K562 (cell line): ENCODE measurements around the gene AKAP7. TPM values are rescaled to one million over a fixed set of nuclear protein-coding genes. Genes with fewer than 3 reads are reported as not detected.

Source experiments
- ATAC-seq: fragments of 200-7000 bp; cut with Tn5 transposase; 3 replicates; pipeline ENCODE4 v1.9.1; 2020; ENCODE audit warnings: moderate library complexity
- BruUV-seq: library from RNA; stranded (reverse); fragments of 400-500 nt; replicated peaks from 2 replicates; lab custom pipeline; 2021; lab: Mats Ljungman, UMichigan
- CTCF ChIA-PET: fragments of 300-600 bp; formaldehyde crosslinking; extraction: SDS; loops from one replicate; lab custom pipeline; 2021; ENCODE audit warnings: low intra/inter-chr PET ratio; lab: Yijun Ruan, JAX
- POLR2A ChIA-PET: fragments of 300-600, 350-650 bp; sonication (Branson Sonifier 250); formaldehyde crosslinking; extraction: SDS; loops from one replicate; lab custom pipeline; 2021; ENCODE audit warnings: antibody characterized with exemption, inconsistent platforms; lab: Yijun Ruan, JAX
- DNase-seq, 4 experiments: peaks; one replicate each; pipeline versions ENCODE4 v3.0.0 to v3.0.0-alpha.2; 2011 to 2018; ENCODE audit warnings: low spot score in 3 of 4, mixed read lengths in 3 of 4; ENCODE audit errors: extremely low read depth in 1 of 4
- FAIRE-seq: peaks from 2 replicates; lab custom pipeline; 2011; peaks lifted over from hg19 to GRCh38; lab: Jason Lieb, UNC
- H2AFZ ChIP-seq: 2 replicates; pipeline ENCODE4 v1.6.0; 2011; ENCODE audit warnings: low read depth, low read length, control low read depth, inconsistent platforms
- H3K27ac ChIP-seq: fragments of 200-600 bp; 3 replicates; pipeline ENCODE4 v1.8.0; 2011; ENCODE audit warnings: low read depth, mild to moderate bottlenecking, control low read depth, inconsistent platforms, low read length, moderate library complexity, mixed read lengths; ENCODE audit errors: extremely low read depth
- H3K27me3 ChIP-seq, 2 experiments: fragments of 300-600 bp in 1 of 2; 2 replicates in 1 of 2; 3 replicates in 1 of 2; pipeline versions ENCODE4 v1.6.0 to v1.8.0; 2011; ENCODE audit warnings: inconsistent platforms in 2 of 2, low read length in 2 of 2, mild to moderate bottlenecking in 1 of 2, mixed read lengths in 1 of 2, moderate library complexity in 1 of 2; ENCODE audit not compliant: control insufficient read depth in 2 of 2, insufficient read depth in 2 of 2
- H3K36me3 ChIP-seq: fragments of 300-600 bp; 3 replicates; pipeline ENCODE4 v1.8.0; 2011; ENCODE audit warnings: mild to moderate bottlenecking, low read length, inconsistent platforms; ENCODE audit not compliant: control insufficient read depth, insufficient read depth
- H3K4me1 ChIP-seq, 2 experiments: fragments of 200-600 bp in 1 of 2; replicated peaks in 1 of 2; 2 replicates in 1 of 2; 3 replicates in 1 of 2; pipeline versions ENCODE4 v1.5.1 to v1.8.0; 2011; ENCODE audit warnings: inconsistent platforms in 2 of 2, low read length in 2 of 2, mild to moderate bottlenecking in 1 of 2, mixed read lengths in 1 of 2, moderate library complexity in 1 of 2; ENCODE audit not compliant: control insufficient read depth in 2 of 2, insufficient read depth in 2 of 2
- H3K4me2 ChIP-seq: 2 replicates; pipeline ENCODE4 v1.6.1; 2011; ENCODE audit warnings: low read length, control low read depth, inconsistent platforms, mixed read lengths; ENCODE audit not compliant: insufficient read depth
- H3K4me3 ChIP-seq: fragments of 200-600 bp; sonication (generic), shearing (Covaris generic); 2 replicates; pipeline ENCODE4 v1.5.1; 2016; ENCODE audit warnings: control low read depth, inconsistent platforms
- H3K79me2 ChIP-seq: fragments of 200-600 bp; 3 replicates; pipeline ENCODE4 v1.8.0; 2011; ENCODE audit warnings: low read length, inconsistent platforms; ENCODE audit not compliant: control insufficient read depth, insufficient read depth
- H3K9ac ChIP-seq, 2 experiments: 2 replicates each; pipeline versions ENCODE4 v1.6.0 to v1.6.1; 2011; ENCODE audit warnings: low read depth in 2 of 2, low read length in 2 of 2, control low read depth in 1 of 2, inconsistent platforms in 1 of 2, mild to moderate bottlenecking in 1 of 2, mixed read lengths in 1 of 2; ENCODE audit not compliant: insufficient read depth in 1 of 2
- H3K9me1 ChIP-seq: one replicate; pipeline ENCODE4 v1.6.0; 2011; ENCODE audit warnings: inconsistent platforms, mild to moderate bottlenecking, low read length, moderate library complexity; ENCODE audit not compliant: control insufficient read depth, insufficient read depth
- H3K9me3 ChIP-seq: replicated peaks from 2 replicates; pipeline ENCODE4 v1.5.1; 2011; ENCODE audit warnings: low read depth, low read length, inconsistent platforms; ENCODE audit not compliant: control insufficient read depth, insufficient read depth
- H4K20me1 ChIP-seq: replicated peaks from 2 replicates; pipeline ENCODE4 v1.6.1; 2011; ENCODE audit warnings: low read length, inconsistent platforms, mixed read lengths; ENCODE audit not compliant: control insufficient read depth, insufficient read depth
- ARID3A ChIP-seq: IDR thresholded peaks from 2 replicates; pipeline ENCODE4 v1.6.1; 2012; ENCODE audit warnings: low read depth, low read length, improper control_type of control experiment, borderline replicate concordance
- ARNT ChIP-seq, 2 experiments: fragments of 450-650 bp; IDR thresholded peaks; 2 replicates each; pipeline ENCODE4 v1.6.1; 2016; ENCODE audit warnings: mild to moderate bottlenecking in 1 of 2
- EP300 ChIP-seq: IDR thresholded peaks from 2 replicates; pipeline ENCODE4 v1.6.1; 2012; ENCODE audit warnings: low read length, improper control_type of control experiment
- GMEB1 ChIP-seq: fragments of 250-450 bp; sonication (Bioruptor Pico); IDR thresholded peaks from 2 replicates; pipeline ENCODE4 v1.4.0; 2020; ENCODE audit warnings: mild to moderate bottlenecking
- HDAC1 ChIP-seq, 2 experiments: fragments of 450-650 bp; IDR thresholded peaks; 2 replicates each; pipeline ENCODE4 v1.6.1; 2016 to 2017; ENCODE audit warnings: inconsistent platforms in 1 of 2, mild to moderate bottlenecking in 1 of 2, moderate library complexity in 1 of 2
- IFI16 ChIP-seq: fragments of 250-450 bp; sonication (Bioruptor Pico); IDR thresholded peaks from 2 replicates; pipeline ENCODE4 v2.1.2; 2022; ENCODE audit warnings: mild to moderate bottlenecking, inconsistent platforms
- NFYB ChIP-seq: IDR thresholded peaks from 2 replicates; pipeline ENCODE4 v1.6.1; 2011; ENCODE audit warnings: mild to moderate bottlenecking, moderate library complexity; ENCODE audit not compliant: insufficient read length; ENCODE audit errors: extremely low read depth
- PATZ1 ChIP-seq: fragments of 250-450 bp; sonication (Bioruptor Pico); IDR thresholded peaks from 2 replicates; pipeline ENCODE4 v1.5.0; 2020; ENCODE audit warnings: mild to moderate bottlenecking, borderline replicate concordance
- SMARCC2 ChIP-seq: fragments of 450-650 bp; IDR thresholded peaks from 2 replicates; pipeline ENCODE4 v1.6.1; 2017; ENCODE audit warnings: antibody characterized with exemption, moderate library complexity, mild to moderate bottlenecking, low read depth
- STAG1 ChIP-seq: sonication (generic); formaldehyde crosslinking; IDR thresholded peaks from 2 replicates; pipeline ENCODE4 v1.5.0; 2020; ENCODE audit warnings: missing genetic modification reagents, borderline replicate concordance
- TAF15 ChIP-seq: fragments of 200-400 bp; formaldehyde crosslinking; IDR thresholded peaks from 2 replicates; pipeline ENCODE4 v1.6.1; 2017; ENCODE audit warnings: mild to moderate bottlenecking, low read depth, low read length, moderate library complexity
- TCF7L2 ChIP-seq: fragments of 150-350 bp; IDR thresholded peaks from 2 replicates; pipeline ENCODE4 v1.6.1; 2016; ENCODE audit warnings: low read depth, mild to moderate bottlenecking, low read length, moderate library complexity
- TRIM25 ChIP-seq: fragments of 450-650 bp; IDR thresholded peaks from 2 replicates; pipeline ENCODE4 v1.7.0; 2016; ENCODE audit warnings: borderline replicate concordance
- XRCC5 ChIP-seq: fragments of 200-400 bp; formaldehyde crosslinking; IDR thresholded peaks from 2 replicates; pipeline ENCODE4 v1.6.1; 2017; ENCODE audit warnings: low read depth, mild to moderate bottlenecking, low read length
- ZNF41 ChIP-seq: fragments of 250-450 bp; sonication (Bioruptor Pico); conservative IDR thresholded peaks from 2 replicates; pipeline ENCODE4 v1.4.0; 2020; ENCODE audit warnings: mild to moderate bottlenecking
- WGBS: fragments of 100-300 bp; shearing (Covaris generic); methylation state at CpG from one replicate; pipeline ENCODE4 v1.1.6; 2016; ENCODE audit warnings: low coverage, mixed read lengths; ENCODE audit not compliant: insufficient coverage; ENCODE audit errors: missing lambda C conversion rate; 5-methylcytosine and 5-hydroxymethylcytosine counted together
- in situ Hi-C: fragments of 300-500 bp; cut with MboI; formaldehyde crosslinking; loops from 4 replicates; pipeline ENCODE4 v1.15.0; 2018; ENCODE audit warnings: inconsistent platforms, mixed read lengths
- intact Hi-C: fragments of 100-400 bp; cut with micrococcal nuclease; formaldehyde crosslinking; loops from 2 replicates; pipeline ENCODE4 v1.14.2; 2022
- polyA plus RNA-seq, 8 experiments: library from polyadenylated mRNA; depleted of rRNA in 4 of 8; stranded (reverse) in 5 of 8; unstranded in 3 of 8; fragments of >200 nt; fragmentation: Nextera tagmentation in 2 of 8; fragmentation: Illumina TruSeq in 1 of 8; extraction: Ambion mirVana in 2 of 8; extraction: Trizol in 1 of 8; gene quantifications; 2 replicates each; pipeline versions ENCODE4 v1.2.1 to v1.2.3, GENCODE V29; 2011 to 2014; ENCODE audit warnings: inconsistent platforms in 1 of 8, missing spikeins in 1 of 8
- total RNA-seq, 7 experiments: library from RNA; depleted of rRNA in 6 of 7; stranded (reverse); fragments of >200 nt in 6 of 7; fragmentation: Illumina TruSeq in 2 of 7; extraction: Trizol in 2 of 7; gene quantifications; 2 replicates each; pipeline versions ENCODE4 v1.2.1 to v1.2.3, GENCODE V29; 2011 to 2021; ENCODE audit warnings: low replicate concordance in 1 of 7

Gene AKAP7
- total and polyA plus RNA-seq, 9 of the 15 experiments (the other 6 are each of a cell fraction or from before 2014, with no cell fraction given): 0.82 to 2.6 (median 1.6) TPM

GRCh38 chr6:131212024-131212423 is 76.8 kb downstream of the AKAP7 start:
- DNase-seq: no peak
- no peak for FAIRE-seq
- Histone ChIP-seq H3K27me3 (no peaks in the 10 kb centered on the region; a peak in 1 of 5 replicates), H3K27ac (no peak overlapping the region), H3K79me2 (no peaks in the 10 kb centered on the region), H3K4me1 (no peaks in the 10 kb centered on the region), H3K9ac (no peak overlapping the region), H3K9me3 (no peaks in the 10 kb centered on the region), H3K9me1 (no peaks in the 10 kb centered on the region), H3K36me3 (no peaks in the 10 kb centered on the region), H4K20me1 (no peaks in the 10 kb centered on the region), H3K4me3 (no peak overlapping the region), H2AFZ (no peak overlapping the region), H3K4me2 (no peak overlapping the region)
- BruUV-seq: no TSS peak
- ChIA-PET CTCF (no interaction called here), POLR2A (no interaction called here)
- ATAC-seq: no peak
- in situ Hi-C loops (no loop called here), intact Hi-C loops (no loop called here)
- WGBS: 7% methylated on average over 5 of the region's 5 CpGs
- TF ChIP-seq TRIM25: no peak
- TF ChIP-seq NFYB: no peak
- TF ChIP-seq SMARCC2: no peak
- TF ChIP-seq TCF7L2: no peak
- TF ChIP-seq ZNF41 (CRISPR knock-in tag): no peak
- TF ChIP-seq EP300: no peak
- no peak for TF ChIP-seq GMEB1 (CRISPR knock-in tag)
- TF ChIP-seq HDAC1 (IDR thresholded peaks at IDR 0.05): no peak
- no peak for TF ChIP-seq ARID3A
- TF ChIP-seq XRCC5: no peak
- no peak for TF ChIP-seq TAF15
- no peak for TF ChIP-seq STAG1 (CRISPR knock-in tag)
- TF ChIP-seq ARNT (IDR thresholded peaks at IDR 0.05): no peak
- no peak for TF ChIP-seq IFI16 (CRISPR knock-in tag)
- TF ChIP-seq PATZ1 (CRISPR knock-in tag): no peak
